ENCODE results near the gene THG1L. TPM values are rescaled to one million over a fixed set of nuclear protein-coding genes. Genes with fewer than 3 reads are reported as not detected.

The THG1L gene
- polyA plus RNA-seq, 1 of the 3 experiments (the other 2 are of a cell fraction), result 37.0 TPM

DNA sequence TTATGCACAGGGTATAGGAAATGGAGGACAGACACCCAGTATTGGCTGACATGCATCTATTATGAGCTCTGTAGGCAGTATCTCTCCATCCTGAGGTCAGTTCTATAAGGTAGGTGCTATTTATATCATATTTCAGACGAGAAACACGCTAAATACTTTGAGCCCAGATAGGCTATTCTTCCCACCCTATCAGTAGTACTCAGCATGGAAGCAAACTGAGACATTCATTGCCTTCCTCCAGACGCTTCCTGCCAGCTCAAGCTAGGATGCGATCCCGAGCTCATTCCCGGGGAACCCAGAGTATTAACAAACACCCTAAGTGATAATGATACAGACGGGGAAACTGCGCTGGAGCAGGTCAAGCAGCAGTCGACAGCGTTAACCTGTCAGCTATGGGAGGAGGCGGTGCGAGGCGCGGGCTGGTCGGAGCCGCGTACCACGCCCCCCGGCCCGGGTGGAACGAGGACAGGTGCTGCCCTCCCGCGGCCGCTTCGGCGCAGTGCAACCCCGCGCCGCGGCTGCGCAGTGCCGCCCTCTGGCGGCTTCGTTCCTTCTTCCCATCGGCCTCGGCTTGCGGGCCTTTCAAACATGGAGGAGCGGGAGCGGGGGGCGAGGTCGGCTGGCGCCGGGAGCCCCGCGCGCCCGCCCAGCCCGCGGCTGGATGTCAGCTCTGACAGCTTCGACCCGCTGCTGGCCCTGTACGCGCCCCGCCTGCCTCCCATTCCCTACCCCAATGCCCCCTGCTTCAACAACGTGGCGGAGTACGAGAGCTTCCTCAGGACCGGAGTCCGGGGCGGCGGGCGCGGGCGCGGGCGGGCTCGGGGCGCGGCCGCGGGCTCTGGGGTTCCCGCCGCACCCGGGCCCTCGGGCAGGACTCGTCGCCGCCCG is 12.2 kb downstream of the THG1L start, which contains the start of gene LSM11 (continued):
- TF ChIP-seq, protein P1, sequence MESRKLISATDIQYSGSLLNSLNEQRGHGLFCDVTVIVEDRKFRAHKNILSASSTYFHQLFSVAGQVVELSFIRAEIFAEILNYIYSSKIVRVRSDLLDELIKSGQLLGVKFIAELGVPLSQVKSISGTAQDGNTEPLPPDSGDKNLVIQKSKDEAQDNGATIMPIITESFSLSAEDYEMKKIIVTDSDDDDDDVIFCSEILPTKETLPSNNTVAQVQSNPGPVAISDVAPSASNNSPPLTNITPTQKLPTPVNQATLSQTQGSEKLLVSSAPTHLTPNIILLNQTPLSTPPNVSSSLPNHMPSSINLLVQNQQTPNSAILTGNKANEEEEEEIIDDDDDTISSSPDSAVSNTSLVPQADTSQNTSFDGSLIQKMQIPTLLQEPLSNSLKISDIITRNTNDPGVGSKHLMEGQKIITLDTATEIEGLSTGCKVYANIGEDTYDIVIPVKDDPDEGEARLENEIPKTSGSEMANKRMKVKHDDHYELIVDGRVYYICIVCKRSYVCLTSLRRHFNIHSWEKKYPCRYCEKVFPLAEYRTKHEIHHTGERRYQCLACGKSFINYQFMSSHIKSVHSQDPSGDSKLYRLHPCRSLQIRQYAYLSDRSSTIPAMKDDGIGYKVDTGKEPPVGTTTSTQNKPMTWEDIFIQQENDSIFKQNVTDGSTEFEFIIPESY (IDR thresholded peaks at IDR 0.05; ENCODE audit: borderline replicate concordance, low read depth), result no peak
- TF ChIP-seq NRF1 (IDR thresholded peaks at IDR 0.05; ENCODE audit: low read depth, low read length) (peak; percentile 77), RAD21 (IDR thresholded peaks at IDR 0.05; ENCODE audit: low read length) (peak; percentile 79)
- TF ChIP-seq, protein P2, sequence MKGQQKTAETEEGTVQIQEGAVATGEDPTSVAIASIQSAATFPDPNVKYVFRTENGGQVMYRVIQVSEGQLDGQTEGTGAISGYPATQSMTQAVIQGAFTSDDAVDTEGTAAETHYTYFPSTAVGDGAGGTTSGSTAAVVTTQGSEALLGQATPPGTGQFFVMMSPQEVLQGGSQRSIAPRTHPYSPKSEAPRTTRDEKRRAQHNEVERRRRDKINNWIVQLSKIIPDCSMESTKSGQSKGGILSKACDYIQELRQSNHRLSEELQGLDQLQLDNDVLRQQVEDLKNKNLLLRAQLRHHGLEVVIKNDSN (IDR thresholded peaks at IDR 0.05; ENCODE audit: borderline replicate concordance, low read depth), result no peak
- TF ChIP-seq, protein P3, sequence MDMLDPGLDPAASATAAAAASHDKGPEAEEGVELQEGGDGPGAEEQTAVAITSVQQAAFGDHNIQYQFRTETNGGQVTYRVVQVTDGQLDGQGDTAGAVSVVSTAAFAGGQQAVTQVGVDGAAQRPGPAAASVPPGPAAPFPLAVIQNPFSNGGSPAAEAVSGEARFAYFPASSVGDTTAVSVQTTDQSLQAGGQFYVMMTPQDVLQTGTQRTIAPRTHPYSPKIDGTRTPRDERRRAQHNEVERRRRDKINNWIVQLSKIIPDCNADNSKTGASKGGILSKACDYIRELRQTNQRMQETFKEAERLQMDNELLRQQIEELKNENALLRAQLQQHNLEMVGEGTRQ (IDR thresholded peaks at IDR 0.05; ENCODE audit: borderline replicate concordance, low read depth, low read length), result no peak

GRCh38 chr5:157744051-157745011 is 13.1 kb downstream of the THG1L start:
- ChIA-PET POLR2A (interaction anchor here (0.6 to 2.1 kb wide), 2 partner anchors 13 to 175 kb away, joined by 3 to 18 read pairs; partner anchors contain the start of gene THG1L), CTCF (interaction anchor here (0.6 to 3.6 kb wide), 35 partner anchors 9 to 1478 kb away, joined by 3 to 41 read pairs (median 4); partner anchors contain the start of gene THG1L)
- Histone ChIP-seq H3K9ac (peak overlapping the region; percentile 73), H3K4me2 (peak overlapping the region; percentile 83), H3K27me3 (ENCODE audit: insufficient read depth) (no peaks in the 10 kb centered on the region), H3K27ac (ENCODE audit: low read depth in 2 of 2, low read length in 1 of 2) (peak overlapping the region in 1 of 2 experiments; percentile 56; a peak in 2 of 4 replicates), H3K4me3 (ENCODE audit: low read depth in 2 of 2, low read length in 1 of 2) (peak overlapping the region; percentile 76 to 83), H3F3A (replicated peaks; ENCODE audit: insufficient read depth) (peaks cover 20% of the 10 kb centered on the region), H3K9me3 (no peaks in the 10 kb centered on the region), H4K20me1 (ENCODE audit: insufficient read depth) (no peaks in the 10 kb centered on the region), H3K36me3 (replicated peaks in 1 of 2; ENCODE audit: control insufficient read depth in 1 of 2, insufficient read depth in 2 of 2, low read length in 1 of 2) (peaks cover 3 to 9% of the 10 kb centered on the region in 2 experiments), H3K79me2 (ENCODE audit: insufficient read depth) (peaks cover 46% of the 10 kb centered on the region; the same call in 1 of the 2 replicates), H3K9me2 (no peaks in the 10 kb centered on the region), H3K4me1 (ENCODE audit: control insufficient read depth in 1 of 2, insufficient read depth in 2 of 2, low read depth in 1 of 2, low read length in 1 of 2) (peaks cover 4 to 18% of the 10 kb centered on the region in 2 experiments; a peak in 3 of 4 replicates), H2AFZ (ENCODE audit: low read depth) (peak overlapping the region; percentile 74)
- WGBS (ENCODE audit: low lambda C conversion rate), result 4% methylated on average over 52 of the region's 56 CpGs
- TF ChIP-seq IRF3 (IDR thresholded peaks at IDR 0.05; ENCODE audit: low read depth, low read length) (no peak), GABPA (IDR thresholded peaks at IDR 0.05; ENCODE audit: low read depth) (no peak), NRF1 (IDR thresholded peaks at IDR 0.05; ENCODE audit: low read depth, low read length) (no peak), RAD21 (IDR thresholded peaks at IDR 0.05; ENCODE audit: low read length) (no peak), CHD2 (IDR thresholded peaks at IDR 0.05; ENCODE audit: low read length, partially characterized antibody) (peak; percentile 33), FOSL2 (IDR thresholded peaks at IDR 0.05; ENCODE audit: borderline replicate concordance, low read depth) (no peak)
- peak; percentile 55 for DNase-seq

All from SK-N-SH (cell line).